Subcutaneous adipose tissue (tissue), 4 donors: ENCODE measurements around the gene OPA3. TPM values are rescaled to one million over a fixed set of nuclear protein-coding genes. Genes with fewer than 3 reads are reported as not detected.

Source experiments
- total RNA-seq, 4 donors: library from RNA; depleted of rRNA; stranded (reverse); fragments of >200 nt; gene quantifications; one replicate each; pipeline ENCODE4 v1.1.0, GENCODE V29; 2016
- TF ChIP-seq, protein P1 (sequence below): fragments of 450-650 bp; IDR thresholded peaks from one replicate; pipeline ENCODE4 v1.5.1; 2016; ENCODE audit warnings: low read depth, mild to moderate bottlenecking, control low read depth, antibody characterized with exemption, moderate library complexity

OPA3 gene
- total RNA-seq = 10 to 100 TPM in 1 of 4 donors, 1 to 10 TPM in 3; 2.7 to 11.6 (median 6.4) TPM

GRCh38 chr19:45584332-45585157, at the start of gene OPA3:
TSS of gene OPA3 (minus strand) at chr19:45584802. CDS start at chr19:45584764, 38 bp downstream.
- TF ChIP-seq, protein P1, sequence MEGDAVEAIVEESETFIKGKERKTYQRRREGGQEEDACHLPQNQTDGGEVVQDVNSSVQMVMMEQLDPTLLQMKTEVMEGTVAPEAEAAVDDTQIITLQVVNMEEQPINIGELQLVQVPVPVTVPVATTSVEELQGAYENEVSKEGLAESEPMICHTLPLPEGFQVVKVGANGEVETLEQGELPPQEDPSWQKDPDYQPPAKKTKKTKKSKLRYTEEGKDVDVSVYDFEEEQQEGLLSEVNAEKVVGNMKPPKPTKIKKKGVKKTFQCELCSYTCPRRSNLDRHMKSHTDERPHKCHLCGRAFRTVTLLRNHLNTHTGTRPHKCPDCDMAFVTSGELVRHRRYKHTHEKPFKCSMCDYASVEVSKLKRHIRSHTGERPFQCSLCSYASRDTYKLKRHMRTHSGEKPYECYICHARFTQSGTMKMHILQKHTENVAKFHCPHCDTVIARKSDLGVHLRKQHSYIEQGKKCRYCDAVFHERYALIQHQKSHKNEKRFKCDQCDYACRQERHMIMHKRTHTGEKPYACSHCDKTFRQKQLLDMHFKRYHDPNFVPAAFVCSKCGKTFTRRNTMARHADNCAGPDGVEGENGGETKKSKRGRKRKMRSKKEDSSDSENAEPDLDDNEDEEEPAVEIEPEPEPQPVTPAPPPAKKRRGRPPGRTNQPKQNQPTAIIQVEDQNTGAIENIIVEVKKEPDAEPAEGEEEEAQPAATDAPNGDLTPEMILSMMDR = no peak

GRCh38 chr19:45632468-45633196, 48.0 kb upstream of the OPA3 start:
- TF ChIP-seq, protein P1 = no peak

DNA sequence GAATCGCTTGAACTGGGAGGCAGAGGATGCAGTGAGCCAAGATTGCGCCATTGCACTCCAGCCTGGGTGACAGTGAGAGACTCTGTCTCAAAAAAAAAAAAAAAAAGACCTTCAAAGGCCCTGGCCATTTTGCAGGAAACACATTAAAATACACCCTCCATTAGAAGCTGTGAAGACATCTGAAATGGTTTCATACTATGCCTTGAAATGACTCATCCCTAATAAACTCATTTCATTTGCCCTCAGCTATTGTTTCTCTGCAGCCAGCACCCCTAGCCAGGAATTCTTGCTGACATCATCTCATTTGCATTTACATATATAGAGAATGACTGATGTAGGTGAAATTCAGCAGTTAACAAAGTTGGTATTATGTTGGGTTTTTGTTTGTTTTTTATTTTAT, 45.9 kb upstream of the OPA3 start:
- TF ChIP-seq, protein P1 = no peak

DNA sequence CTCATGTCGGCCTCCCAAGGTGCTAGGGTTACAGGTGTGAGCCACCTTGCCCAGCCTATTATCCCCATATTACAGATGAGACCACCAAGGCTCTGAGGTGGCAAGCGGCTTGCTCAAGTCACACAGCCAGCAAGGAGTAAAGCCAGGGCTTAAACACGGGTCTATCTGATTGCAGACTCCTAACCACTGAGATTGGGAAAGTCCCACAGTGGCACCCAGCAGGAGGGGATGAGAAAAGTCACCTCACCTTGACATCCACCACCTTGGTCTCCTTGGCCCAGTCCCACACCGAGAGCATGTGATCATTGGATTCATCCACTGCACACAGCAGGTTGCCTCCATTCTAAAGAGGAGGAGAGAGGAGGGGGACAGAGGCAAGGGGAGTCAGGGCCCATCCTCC, 45.1 kb upstream of the OPA3 start:
- TF ChIP-seq, protein P1 = no peak

GRCh38 chr19:45623984-45624383, 39.4 kb upstream of the OPA3 start:
- TF ChIP-seq, protein P1 = no peak

DNA sequence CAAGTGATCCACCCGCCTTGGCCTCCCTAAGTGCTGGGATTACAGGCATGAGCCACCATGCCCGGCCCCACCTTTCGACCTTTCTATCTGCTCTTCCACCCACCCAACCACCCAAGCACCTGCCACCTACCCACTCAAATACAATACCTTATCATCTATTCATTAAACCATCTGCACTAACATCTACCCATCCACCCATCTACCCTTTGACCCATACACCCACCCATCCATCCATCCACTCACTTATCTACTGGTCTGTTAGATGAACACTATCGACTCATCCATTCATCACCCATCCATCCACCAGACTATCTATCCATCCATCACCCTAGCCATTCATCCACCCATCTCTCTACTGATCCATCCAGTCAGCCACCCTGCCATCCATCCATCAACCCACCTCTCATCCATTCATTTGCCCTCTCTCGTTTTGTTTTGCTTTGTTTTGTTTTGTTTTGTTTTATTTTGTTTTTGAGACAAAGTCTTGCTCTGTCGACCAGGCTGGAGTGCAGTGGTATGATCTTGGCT, 37.4 kb upstream of the OPA3 start:
- TF ChIP-seq, protein P1 = no peak

- TF ChIP-seq, protein P1 = no peak
Observed at GRCh38 chr19:45621389-45621788, 36.8 kb upstream of the OPA3 start.
